Activated naive CD4-positive, alpha-beta T cell treated with anti-CD3 and anti-CD28 coated beads for 36 hours (primary cell): ENCODE results near the gene CLEC19A. TPM values are rescaled to one million over a fixed set of nuclear protein-coding genes. Genes with fewer than 3 reads are reported as not detected.
A peak's percentile ranks its signal among the peaks of the same experiment; 100 is the strongest.

Source experiments
- CTCF ChIA-PET: fragments of 350-600 bp; sonication (Branson Sonifier 250); formaldehyde crosslinking; loops from one replicate; lab custom pipeline; 2021; ENCODE audit warnings: antibody characterized with exemption; lab: Charles Lee
- DNase-seq: peaks from one replicate; pipeline ENCODE4 v3.0.0-alpha.2; 2020
- H3K27ac Mint-ChIP-seq: one replicate; pipeline ENCODE4 v1.8.0; 2021; ENCODE audit warnings: mild to moderate bottlenecking, mixed read lengths
- H3K27me3 Mint-ChIP-seq: one replicate; pipeline ENCODE4 v1.8.0; 2021; ENCODE audit warnings: low read depth, mixed read lengths
- H3K36me3 Mint-ChIP-seq: one replicate; pipeline ENCODE4 v1.8.0; 2021; ENCODE audit warnings: low read depth, mixed read lengths
- H3K4me1 Mint-ChIP-seq: one replicate; pipeline ENCODE4 v1.8.0; 2021; ENCODE audit warnings: low read depth, mixed read lengths
- H3K4me3 Mint-ChIP-seq: one replicate; pipeline ENCODE4 v1.8.0; 2021; ENCODE audit warnings: mild to moderate bottlenecking, moderate library complexity, mixed read lengths
- H3K9me3 Mint-ChIP-seq: one replicate; pipeline ENCODE4 v1.8.0; 2021; ENCODE audit warnings: mixed read lengths
- intact Hi-C: fragments of 100-400 bp; cut with micrococcal nuclease; formaldehyde crosslinking; loops from one replicate; pipeline ENCODE4 v1.15.1; 2023
- total RNA-seq, 2 experiments: library from RNA; stranded (reverse); gene quantifications; one replicate each; pipeline ENCODE4 v1.2.3, GENCODE V29; 2021

Gene CLEC19A
- total RNA-seq, 2 experiments from 2014 or later, result not detected

DNA sequence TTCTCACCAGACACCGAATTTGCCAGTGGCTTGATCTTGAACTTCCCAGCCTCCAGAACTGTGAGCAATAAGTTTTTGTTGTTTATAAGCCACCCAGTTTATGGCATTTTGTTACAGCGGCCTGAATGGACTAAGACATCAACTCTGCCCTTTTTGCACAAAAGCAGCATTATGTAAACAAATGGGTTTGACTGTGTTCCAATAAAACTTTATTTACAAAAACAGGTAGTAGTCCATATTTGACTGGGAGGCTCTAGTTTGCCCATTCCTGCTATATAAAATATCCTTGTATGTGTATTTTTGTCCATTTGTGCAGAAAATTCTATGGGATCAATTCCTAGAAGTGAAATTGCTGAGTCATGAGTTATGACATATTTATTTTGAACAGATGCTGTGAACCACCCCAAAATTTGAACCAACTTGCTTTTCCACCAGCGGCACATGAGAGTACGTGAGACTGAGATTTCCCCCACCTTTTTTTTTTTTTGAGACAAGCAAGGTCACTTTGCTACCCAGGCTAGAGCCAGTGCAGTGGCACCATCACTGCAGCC lies 21.3 kb upstream of the CLEC19A start:
- Mint-ChIP-seq H3K4me1 (no peaks in the 10 kb centered on the region), H3K27ac (no peak overlapping the region), H3K4me3 (no peak overlapping the region), H3K36me3 (no peaks in the 10 kb centered on the region), H3K9me3 (peaks cover 15% of the 10 kb centered on the region), H3K27me3 (peaks cover 2% of the 10 kb centered on the region)
- intact Hi-C loops, result no loop called here
- CTCF ChIA-PET, result no interaction called here
- no peak for DNase-seq

DNA sequence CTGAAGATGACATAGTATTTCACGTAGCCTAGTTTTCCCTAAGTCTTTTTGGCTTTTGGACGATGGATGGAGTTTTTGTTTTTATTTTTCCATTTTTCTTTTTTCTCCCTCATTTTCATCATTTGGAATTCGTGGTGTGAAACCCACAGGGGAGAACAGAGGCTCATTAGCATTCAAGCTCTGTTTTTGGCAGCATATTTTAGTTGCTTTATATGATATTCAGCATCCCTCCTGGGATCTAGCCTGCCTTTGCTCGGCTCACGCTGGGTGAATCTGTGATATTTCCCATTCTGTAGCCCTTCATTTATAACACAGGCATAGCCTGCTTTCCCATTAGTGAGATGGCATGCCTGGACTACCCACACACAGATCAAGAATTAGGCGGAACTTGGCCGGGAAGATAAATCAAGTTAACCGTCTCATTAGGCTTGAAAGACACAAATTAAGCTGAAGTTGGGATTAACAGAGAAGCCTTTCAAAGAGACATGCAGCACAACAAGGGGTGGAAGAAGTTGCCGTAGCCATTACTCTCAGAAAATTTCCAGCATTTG lies 20.1 kb upstream of the CLEC19A start:
- CTCF ChIA-PET, result interaction anchor here (0.7 kb wide), 1 partner anchor 42 kb away, joined by 3 read pairs; no protein-coding TSS in a partner anchor
- H3K27me3 Mint-ChIP-seq, result no peaks in the 10 kb centered on the region
- H3K4me1 Mint-ChIP-seq, result no peaks in the 10 kb centered on the region
- H3K36me3 Mint-ChIP-seq, result no peaks in the 10 kb centered on the region
- H3K9me3 Mint-ChIP-seq, result peaks cover 16% of the 10 kb centered on the region
- no peak overlapping the region for H3K4me3 Mint-ChIP-seq
- no peak for DNase-seq
- intact Hi-C loops, result no loop called here
- no peak overlapping the region for H3K27ac Mint-ChIP-seq

DNA sequence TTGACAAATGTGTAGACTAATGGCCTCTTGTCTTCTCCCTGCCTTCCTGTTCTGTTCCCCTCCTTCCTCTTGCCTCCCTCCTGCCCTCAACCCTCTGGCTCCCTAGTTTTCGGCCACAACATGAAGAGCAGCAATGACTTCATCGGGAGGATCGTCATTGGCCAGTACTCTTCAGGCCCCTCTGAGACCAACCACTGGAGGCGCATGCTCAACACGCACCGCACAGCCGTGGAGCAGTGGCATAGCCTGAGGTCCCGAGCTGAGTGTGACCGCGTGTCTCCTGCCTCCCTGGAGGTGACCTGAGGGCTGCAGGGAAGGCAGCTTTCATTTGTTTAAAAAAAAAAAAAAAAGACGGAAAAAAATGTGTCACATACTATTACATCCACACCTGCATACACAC lies 18.8 kb upstream of the CLEC19A start:
- DNase-seq, result no peak
- intact Hi-C loops, result no loop called here
- Mint-ChIP-seq H3K4me1 (no peaks in the 10 kb centered on the region), H3K4me3 (no peak overlapping the region), H3K36me3 (no peaks in the 10 kb centered on the region), H3K9me3 (peaks cover 16% of the 10 kb centered on the region), H3K27ac (no peak overlapping the region), H3K27me3 (no peaks in the 10 kb centered on the region)
- CTCF ChIA-PET, result interaction anchor here (0.6 to 0.7 kb wide), 2 partner anchors 84 to 243 kb away, joined by 4 read pairs; no protein-coding TSS in a partner anchor

DNA sequence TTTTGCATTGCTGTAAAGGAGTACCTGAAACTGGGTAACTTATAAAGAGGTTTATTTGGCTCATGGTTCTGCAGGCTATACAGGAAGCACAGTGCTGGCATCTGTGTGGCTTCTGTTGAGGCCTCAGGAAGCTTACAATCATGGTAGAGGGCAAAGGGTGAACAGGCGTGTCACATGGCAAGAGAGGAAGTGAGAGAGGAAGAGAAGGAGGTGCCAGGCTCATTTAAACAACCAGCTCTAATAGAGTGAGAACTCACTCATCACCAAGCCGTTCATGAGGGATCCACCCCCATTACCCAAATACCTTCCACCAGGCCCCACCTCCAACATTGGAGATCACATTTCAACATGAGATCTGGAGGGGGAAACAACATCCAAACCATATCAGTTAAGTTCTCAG lies 16.4 kb upstream of the CLEC19A start:
- Mint-ChIP-seq H3K36me3 (no peaks in the 10 kb centered on the region), H3K4me3 (no peak overlapping the region), H3K9me3 (peaks cover 16% of the 10 kb centered on the region), H3K27me3 (no peaks in the 10 kb centered on the region), H3K27ac (no peak overlapping the region), H3K4me1 (no peaks in the 10 kb centered on the region)
- intact Hi-C loops, result no loop called here
- DNase-seq, result no peak
- CTCF ChIA-PET, result no interaction called here

DNA sequence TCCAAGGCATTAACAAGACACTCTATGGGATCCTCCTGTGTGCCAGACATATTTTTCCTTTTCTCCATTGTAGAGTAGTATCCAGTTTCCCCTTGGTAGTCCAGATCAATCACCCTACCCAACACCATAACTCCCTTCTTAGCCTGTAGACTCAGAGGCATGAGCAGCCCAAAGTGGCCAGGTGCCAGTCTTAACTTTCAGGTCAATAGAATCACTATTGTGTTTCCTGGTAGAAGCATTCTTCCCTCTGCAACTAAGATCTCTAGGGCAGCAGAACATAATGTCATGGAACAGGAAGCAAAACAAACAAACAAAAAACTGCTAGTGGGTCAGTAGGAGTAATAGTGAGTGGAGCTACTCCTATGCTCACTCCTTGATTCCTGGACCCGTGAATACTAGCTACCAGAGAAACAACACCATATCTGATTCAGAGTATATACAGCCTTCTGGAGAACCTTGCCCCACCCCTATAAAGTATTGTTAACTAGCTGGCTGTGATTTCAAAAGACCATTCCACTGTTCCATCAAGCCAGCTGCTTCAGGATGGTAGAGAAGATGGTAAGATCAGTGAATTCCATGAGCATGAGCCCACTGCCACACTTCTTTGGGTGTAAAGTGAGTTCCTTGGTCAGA lies 11.2 kb upstream of the CLEC19A start:
- Mint-ChIP-seq H3K36me3 (no peaks in the 10 kb centered on the region), H3K27ac (no peak overlapping the region), H3K4me3 (no peak overlapping the region), H3K27me3 (no peaks in the 10 kb centered on the region), H3K9me3 (peaks cover under 1% of the 10 kb centered on the region), H3K4me1 (no peaks in the 10 kb centered on the region)
- no peak for DNase-seq
- intact Hi-C loops, result no loop called here
- CTCF ChIA-PET, result no interaction called here

DNA sequence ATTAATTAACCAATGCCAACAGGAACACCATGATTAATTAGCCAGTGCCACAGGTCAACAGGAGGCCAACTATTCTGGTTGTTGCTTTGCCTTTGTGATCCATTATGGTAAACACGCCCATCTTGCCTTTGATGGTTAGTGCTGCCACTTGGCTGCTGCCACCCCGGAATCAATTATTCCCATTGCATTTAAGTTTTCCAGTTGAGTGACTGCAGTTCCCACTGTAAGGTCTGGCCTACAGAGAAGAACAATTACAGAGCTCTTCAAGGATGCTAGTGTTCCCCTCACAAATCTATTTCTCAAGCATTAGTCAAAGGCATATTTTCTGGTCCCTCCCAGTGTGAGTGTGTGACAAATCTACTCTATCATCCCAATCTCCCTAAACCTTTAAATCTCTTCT lies 7.1 kb upstream of the CLEC19A start:
- H3K27me3 Mint-ChIP-seq, result no peaks in the 10 kb centered on the region
- no peak for DNase-seq
- H3K27ac Mint-ChIP-seq, result no peak overlapping the region
- H3K36me3 Mint-ChIP-seq, result no peaks in the 10 kb centered on the region
- no peaks in the 10 kb centered on the region for H3K4me1 Mint-ChIP-seq
- CTCF ChIA-PET, result interaction anchor here (0.6 kb wide), 1 partner anchor 297 kb away, joined by 5 read pairs; no protein-coding TSS in a partner anchor
- H3K9me3 Mint-ChIP-seq, result no peaks in the 10 kb centered on the region
- no peak overlapping the region for H3K4me3 Mint-ChIP-seq
- intact Hi-C loops, result no loop called here

DNA sequence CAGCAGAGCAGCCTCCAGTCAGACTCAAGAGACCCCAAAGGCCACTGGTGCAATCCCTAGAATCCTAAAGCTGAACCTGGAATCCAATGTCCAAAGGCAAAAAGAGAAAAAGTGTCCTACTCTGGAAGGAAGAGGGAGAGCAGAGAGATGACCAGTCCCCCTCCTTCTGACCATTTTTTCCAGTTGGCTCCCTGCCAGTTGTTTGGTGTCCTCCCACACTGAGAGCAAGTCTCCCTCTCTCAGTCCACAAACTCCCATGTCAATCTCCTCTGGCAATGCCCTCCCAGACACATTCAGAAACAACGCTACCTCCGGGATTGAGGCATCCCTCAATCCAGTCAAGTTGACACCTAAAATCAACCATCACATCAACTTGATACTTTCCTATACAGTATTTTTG lies 4.3 kb upstream of the CLEC19A start:
- Mint-ChIP-seq H3K27ac (no peak overlapping the region), H3K4me1 (peaks cover 3% of the 10 kb centered on the region), H3K36me3 (no peaks in the 10 kb centered on the region), H3K27me3 (no peaks in the 10 kb centered on the region), H3K4me3 (no peak overlapping the region), H3K9me3 (no peaks in the 10 kb centered on the region)
- no peak for DNase-seq
- CTCF ChIA-PET, result no interaction called here
- intact Hi-C loops, result no loop called here

DNA sequence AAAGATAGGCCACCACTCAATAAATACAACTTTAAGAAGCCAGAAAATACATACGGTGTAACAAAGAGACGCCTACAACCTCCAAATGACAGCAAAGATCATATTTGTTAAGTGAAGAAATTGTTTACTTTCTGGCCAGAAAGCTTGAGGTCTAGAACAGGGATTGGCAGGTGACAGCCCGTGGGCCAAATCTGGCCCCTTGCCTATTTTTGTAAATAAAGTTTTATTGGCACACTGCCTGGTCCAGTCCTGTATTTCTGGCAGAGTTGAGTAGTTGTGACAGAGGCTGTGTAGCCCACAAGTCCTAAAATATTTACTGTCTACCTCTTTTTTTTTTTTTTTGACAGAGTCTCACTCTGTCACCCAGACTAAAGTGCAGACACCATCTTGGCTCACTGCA lies 3.4 kb upstream of the CLEC19A start:
- DNase-seq, result no peak
- Mint-ChIP-seq H3K4me3 (no peak overlapping the region), H3K27me3 (no peaks in the 10 kb centered on the region), H3K9me3 (no peaks in the 10 kb centered on the region), H3K4me1 (peaks cover 3% of the 10 kb centered on the region), H3K36me3 (no peaks in the 10 kb centered on the region), H3K27ac (no peak overlapping the region)
- CTCF ChIA-PET, result interaction anchor here (0.6 kb wide), 1 partner anchor 38 kb away, joined by 4 read pairs; no protein-coding TSS in a partner anchor
- intact Hi-C loops, result no loop called here

DNA sequence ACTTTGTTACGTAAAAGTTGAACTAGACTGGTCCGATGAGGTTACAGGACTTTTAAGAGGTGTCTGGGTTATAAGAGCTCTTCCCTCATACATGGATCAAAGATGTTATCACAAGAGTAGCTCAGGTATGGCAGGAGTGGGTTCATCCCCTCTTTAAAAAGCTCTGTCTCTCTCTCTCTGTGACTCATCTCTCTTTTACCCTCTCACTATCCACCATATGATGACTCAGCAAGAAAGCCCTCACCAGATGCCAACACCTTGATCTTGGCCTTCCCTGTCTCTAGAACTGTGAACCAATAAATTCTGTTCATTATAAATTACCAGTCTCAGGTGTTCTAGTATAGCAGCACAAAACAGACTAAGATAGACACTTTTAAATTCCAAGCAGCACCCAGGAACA lies 1.9 kb upstream of the CLEC19A start:
- Mint-ChIP-seq H3K9me3 (no peaks in the 10 kb centered on the region), H3K4me3 (no peak overlapping the region), H3K27ac (no peak overlapping the region), H3K4me1 (peaks cover 3% of the 10 kb centered on the region), H3K36me3 (no peaks in the 10 kb centered on the region), H3K27me3 (no peaks in the 10 kb centered on the region)
- DNase-seq, result no peak
- CTCF ChIA-PET, result no interaction called here
- intact Hi-C loops, result no loop called here

DNA sequence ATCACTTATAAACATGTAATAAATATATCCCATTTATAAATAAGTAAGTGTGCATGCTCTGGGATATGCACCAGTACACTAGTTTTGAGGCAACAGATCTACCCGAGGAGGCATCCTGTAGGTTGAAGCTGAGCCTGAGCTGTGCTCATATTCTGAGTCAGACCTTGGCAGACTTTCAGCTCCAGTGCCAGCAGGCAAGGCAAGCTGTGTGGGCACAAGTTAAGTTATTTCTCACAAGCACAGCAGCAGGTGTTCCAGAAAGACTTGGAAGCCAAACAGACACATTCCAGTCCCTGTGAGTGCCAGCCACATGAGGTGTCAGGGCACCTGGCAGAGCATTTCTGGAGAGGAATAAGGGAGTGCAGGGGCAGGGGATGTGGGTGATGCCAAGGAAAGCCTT lies 1.3 kb upstream of the CLEC19A start:
- intact Hi-C loops, result no loop called here
- H3K27me3 Mint-ChIP-seq, result no peaks in the 10 kb centered on the region
- peaks cover 3% of the 10 kb centered on the region for H3K4me1 Mint-ChIP-seq
- no peaks in the 10 kb centered on the region for H3K36me3 Mint-ChIP-seq
- peak; percentile 12 for DNase-seq
- CTCF ChIA-PET, result no interaction called here
- no peak overlapping the region for H3K27ac Mint-ChIP-seq
- H3K9me3 Mint-ChIP-seq, result no peaks in the 10 kb centered on the region
- no peak overlapping the region for H3K4me3 Mint-ChIP-seq

DNA sequence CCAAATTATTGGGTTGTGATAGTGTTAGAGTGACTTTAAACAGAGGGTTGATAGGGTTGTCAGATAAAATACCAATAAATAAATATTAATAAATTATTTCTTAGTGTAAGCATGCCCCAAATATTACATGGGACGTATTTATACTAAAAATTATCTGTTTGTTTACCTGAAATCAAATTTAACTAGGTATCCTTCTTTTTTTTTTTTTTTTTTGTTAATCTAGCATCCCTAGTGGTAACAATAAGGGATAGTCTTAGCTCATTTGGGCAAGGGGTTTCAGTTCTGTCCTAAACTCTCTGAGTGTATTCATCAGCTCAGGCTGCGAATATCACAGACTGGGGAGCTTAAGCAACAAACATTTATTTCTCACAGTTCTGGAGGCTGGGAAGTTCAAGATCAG lies 1.3 kb downstream of the CLEC19A start:
- H3K4me1 Mint-ChIP-seq, result peaks cover 4% of the 10 kb centered on the region
- no peaks in the 10 kb centered on the region for H3K36me3 Mint-ChIP-seq
- H3K4me3 Mint-ChIP-seq, result no peak overlapping the region
- CTCF ChIA-PET, result no interaction called here
- H3K27me3 Mint-ChIP-seq, result peaks cover 6% of the 10 kb centered on the region
- intact Hi-C loops, result no loop called here
- H3K27ac Mint-ChIP-seq, result no peak overlapping the region
- no peak for DNase-seq
- H3K9me3 Mint-ChIP-seq, result no peaks in the 10 kb centered on the region

DNA sequence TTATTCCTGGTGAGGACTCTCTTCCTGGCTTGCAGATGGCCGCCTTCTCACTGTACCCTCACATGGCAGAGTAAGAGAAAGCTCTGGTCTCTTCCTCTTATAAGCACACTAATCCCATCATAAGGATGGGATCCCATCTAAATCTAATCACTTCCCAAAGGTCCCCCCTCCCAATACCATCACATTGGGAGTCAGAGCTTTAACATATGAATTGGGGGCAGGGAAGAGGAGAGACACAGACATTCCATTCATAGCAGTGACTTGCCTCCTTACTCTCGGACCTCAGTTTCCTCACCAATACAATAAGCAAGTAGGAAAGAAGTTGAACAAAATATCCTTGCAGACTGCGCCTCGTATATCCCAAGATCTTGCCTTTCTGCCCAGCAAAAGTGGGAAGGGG lies 1.7 kb downstream of the CLEC19A start:
- no peaks in the 10 kb centered on the region for H3K36me3 Mint-ChIP-seq

More for the DNA sequence above, 1.7 kb downstream of the CLEC19A start:
- H3K4me1 Mint-ChIP-seq, result peaks cover 4% of the 10 kb centered on the region
- H3K27ac Mint-ChIP-seq, result no peak overlapping the region
- no peak overlapping the region for H3K4me3 Mint-ChIP-seq
- peaks cover 6% of the 10 kb centered on the region for H3K27me3 Mint-ChIP-seq
- CTCF ChIA-PET, result no interaction called here
- intact Hi-C loops, result no loop called here
- DNase-seq, result no peak
- H3K9me3 Mint-ChIP-seq, result no peaks in the 10 kb centered on the region
